Retinal pigment epithelial cell (primary cell): ENCODE measurements around the gene HDGF.

Experiments
- DNase-seq: peaks from one replicate; pipeline ENCODE4 v3.0.0-alpha.2; 2010; ENCODE audit warnings: low read depth
- H3K4me3 ChIP-seq: 2 replicates; pipeline ENCODE4 v1.5.1; 2011; ENCODE audit warnings: mild to moderate bottlenecking, low read length, control low read depth, moderate library complexity
- CTCF ChIP-seq: conservative IDR thresholded peaks from 2 replicates; pipeline ENCODE4 v1.5.1; 2011; ENCODE audit warnings: low read depth, low read length, control low read depth, inconsistent platforms

HDGF gene

GRCh38 chr1:156751451-156751756, at the start of gene HDGF:
Gene HDGF, minus strand, starts transcription at chr1:156751675. Its CDS starts 246 bp downstream, at chr1:156751429.
- H3K4me3 ChIP-seq: peak within 1 kb of the TSS; percentile 93
- DNase-seq: no peak
- no peak for TF ChIP-seq CTCF

GRCh38 chr1:156797212-156797871, 45.9 kb upstream of the HDGF start:
- peak; percentile 88 for TF ChIP-seq CTCF
- no peak overlapping the region for H3K4me3 ChIP-seq
- DNase-seq: no peak

GRCh38 chr1:156796340-156797097, 45.0 kb upstream of the HDGF start:
- DNase-seq: no peak
- TF ChIP-seq CTCF: no peak
- H3K4me3 ChIP-seq: no peak overlapping the region

GRCh38 chr1:156795787-156796186, 44.3 kb upstream of the HDGF start:
- no peak for TF ChIP-seq CTCF
- DNase-seq: no peak
- no peak overlapping the region for H3K4me3 ChIP-seq

GRCh38 chr1:156795374-156795733, 43.9 kb upstream of the HDGF start:
- no peak for TF ChIP-seq CTCF
- no peak overlapping the region for H3K4me3 ChIP-seq
- DNase-seq: no peak

GRCh38 chr1:156794506-156795373, 43.3 kb upstream of the HDGF start:
- no peak for DNase-seq
- TF ChIP-seq CTCF: no peak
- no peak overlapping the region for H3K4me3 ChIP-seq
